GM21786 (cell line): ENCODE measurements around the gene OR7A17.

Experiments
- ATAC-seq: cut with Tn5 transposase; IDR thresholded peaks from one replicate; pipeline ENCODE4 v1.9.1; 2021; ENCODE audit not compliant: unreplicated experiment

Gene OR7A17

GRCh38 chr19:14886032-14886431 is at the start of gene OR7A17:
Gene OR7A17, minus strand, starts transcription at chr19:14886132. Its CDS starts 4,777 bp downstream, at chr19:14881355.
- ATAC-seq = no peak

GRCh38 chr19:14933506-14933905 is 47.6 kb upstream of the OR7A17 start:
- no peak for ATAC-seq

DNA sequence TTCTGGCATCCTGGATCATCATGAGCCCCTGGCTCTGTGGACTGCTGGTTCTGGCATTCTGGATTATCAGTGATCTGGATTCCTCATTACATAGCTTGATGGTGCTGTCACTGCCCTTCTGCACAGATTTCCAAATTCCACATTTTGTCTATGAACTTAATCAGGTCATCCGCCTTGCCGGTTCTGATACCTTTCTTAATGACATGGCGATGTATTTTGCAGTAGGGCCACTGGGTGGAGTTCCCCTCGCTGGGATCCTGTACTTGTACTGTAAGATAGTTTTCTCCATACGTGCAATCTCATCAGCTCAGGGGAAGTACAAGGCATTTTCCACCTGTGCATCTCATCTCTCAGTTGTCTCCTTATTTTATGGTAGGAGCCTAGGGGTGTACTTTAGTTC is 30.9 kb upstream of the OR7A17 start:
- ATAC-seq = no peak

DNA sequence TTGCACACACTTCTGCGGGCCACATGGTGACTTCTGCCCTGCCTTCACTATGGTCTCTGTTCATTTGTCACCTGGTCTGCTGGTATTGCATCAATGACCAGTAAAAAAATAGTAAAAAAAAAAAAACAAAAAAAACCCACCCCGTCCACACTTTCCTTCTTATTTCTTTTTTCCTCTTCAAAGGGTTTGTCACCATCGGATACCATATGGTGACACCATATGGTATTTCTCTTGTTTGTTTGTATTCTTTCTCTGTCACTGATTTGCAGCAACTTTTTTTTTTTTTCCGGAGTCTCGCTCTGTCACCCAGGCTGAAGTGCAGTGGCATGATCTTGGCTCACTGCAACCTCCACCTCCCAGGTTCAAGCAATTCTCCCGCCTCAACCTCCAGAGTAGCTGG is 29.2 kb upstream of the OR7A17 start:
- no peak for ATAC-seq

DNA sequence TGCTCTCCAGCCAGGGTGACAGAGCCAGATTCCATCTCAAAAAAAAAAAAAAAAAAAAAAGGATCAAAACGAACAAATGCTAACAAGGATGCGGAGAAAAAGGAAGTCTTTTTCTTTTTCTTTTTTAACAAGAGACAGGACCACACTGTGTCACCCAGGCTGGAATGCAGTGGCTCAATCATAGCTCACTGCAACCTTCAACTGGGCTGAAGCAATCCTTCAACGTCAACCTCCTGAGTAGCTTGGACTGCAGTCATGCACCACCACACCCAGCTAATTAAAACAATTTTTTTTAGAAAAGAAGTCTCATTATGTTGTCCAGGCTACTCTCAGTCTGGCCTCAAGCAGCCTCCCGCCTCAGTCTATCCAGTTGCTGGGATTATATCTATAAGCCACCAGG is 20.8 kb upstream of the OR7A17 start:
- ATAC-seq = no peak

GRCh38 chr19:14901675-14902260 is 15.8 kb upstream of the OR7A17 start:
- no peak for ATAC-seq

DNA sequence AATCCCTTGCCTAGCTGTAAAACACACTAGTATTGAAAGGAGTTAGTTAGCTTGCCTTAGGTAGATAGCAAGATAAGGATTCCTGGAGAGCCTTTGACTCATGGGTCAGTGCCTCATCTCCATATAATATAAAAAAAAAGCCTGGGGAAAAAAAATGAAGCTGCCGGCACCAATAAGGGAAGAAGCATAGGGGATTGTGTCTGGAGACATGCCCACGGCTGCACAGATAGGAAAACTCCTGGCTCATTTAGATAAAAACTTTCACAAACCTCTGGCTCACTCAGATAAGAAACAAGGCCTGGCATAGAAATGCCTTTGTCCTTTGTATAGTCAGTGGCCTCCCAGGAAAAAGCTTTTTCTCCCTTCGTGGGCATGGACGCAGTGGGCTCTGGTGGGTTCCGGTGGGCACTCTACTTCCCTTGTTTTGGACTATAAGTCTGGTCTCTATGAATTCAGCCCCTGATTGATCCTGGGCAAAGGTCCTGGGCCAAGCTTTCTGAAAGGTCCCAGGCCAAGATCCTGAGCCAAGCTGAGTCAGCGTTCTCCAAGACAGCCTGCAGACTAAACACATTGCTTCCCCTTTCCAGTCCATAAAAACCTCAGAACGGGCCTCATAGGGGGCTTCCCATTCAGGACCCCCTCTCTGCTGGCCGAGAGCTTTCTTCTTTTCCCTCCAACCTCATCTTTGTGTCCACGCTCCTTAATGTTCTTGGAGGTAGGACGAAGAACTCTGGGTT is 4.9 kb upstream of the OR7A17 start:
- no peak for ATAC-seq

DNA sequence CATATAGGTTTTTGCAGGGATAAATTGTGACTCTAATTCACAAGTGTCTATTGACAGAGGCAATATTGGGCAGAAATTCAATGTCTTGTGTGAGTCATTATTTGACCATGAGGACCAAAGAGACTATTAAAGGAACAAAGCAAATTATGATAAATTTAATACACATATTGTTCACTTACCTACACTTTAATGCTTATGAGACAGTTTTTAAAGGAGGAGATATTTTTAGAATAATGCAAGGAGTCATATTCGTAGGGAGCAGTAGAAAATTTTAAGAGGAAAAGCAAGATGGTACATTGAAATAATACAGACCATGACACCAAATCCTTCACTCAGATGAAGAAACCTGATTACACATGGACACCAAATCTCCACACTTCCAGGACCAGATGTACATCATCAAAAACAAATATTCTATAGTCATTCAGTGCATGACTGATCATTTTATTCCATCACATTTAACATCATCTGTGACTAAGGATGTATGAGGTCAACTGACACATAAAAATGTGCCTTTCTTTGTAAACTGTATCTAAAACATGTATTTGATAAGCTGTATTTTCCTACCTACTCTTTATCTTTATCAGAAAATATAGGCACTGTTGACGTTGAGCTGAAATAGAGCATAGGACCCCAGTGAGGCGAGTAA is 4.2 kb upstream of the OR7A17 start:
- ATAC-seq = no peak

GRCh38 chr19:14871619-14872230 is 14.2 kb downstream of the OR7A17 start:
- ATAC-seq = no peak

- ATAC-seq = no peak
Observed at GRCh38 chr19:14868497-14868896, 17.4 kb downstream of the OR7A17 start.

DNA sequence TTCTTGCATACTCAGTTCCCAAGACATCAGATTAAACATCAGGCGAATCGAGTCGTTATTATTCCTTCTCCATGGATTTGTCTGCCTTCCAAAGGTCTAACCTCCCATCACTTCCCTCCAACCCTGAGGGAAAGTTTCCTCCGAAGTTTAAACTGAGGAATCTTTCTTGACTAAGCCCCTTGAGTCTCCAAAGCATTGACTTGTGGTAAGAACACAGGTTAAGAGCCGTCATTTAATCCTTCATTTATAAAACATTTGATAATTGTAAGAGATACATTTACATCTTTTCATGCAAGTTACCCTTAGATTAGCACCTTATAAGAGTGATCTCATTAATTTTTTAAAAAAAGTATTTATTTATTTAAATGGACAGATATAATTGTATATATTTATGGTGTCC is 37.1 kb downstream of the OR7A17 start, which contains the start of gene OR7A10:
TSS of gene OR7A10 (minus strand) at position 101 of the 400 bp plus-strand sequence. CDS start 7,045 bp downstream, outside the sequence.
- ATAC-seq = no peak

- ATAC-seq = no peak
Observed at GRCh38 chr19:14843578-14843977, 42.4 kb downstream of the OR7A17 start.

DNA sequence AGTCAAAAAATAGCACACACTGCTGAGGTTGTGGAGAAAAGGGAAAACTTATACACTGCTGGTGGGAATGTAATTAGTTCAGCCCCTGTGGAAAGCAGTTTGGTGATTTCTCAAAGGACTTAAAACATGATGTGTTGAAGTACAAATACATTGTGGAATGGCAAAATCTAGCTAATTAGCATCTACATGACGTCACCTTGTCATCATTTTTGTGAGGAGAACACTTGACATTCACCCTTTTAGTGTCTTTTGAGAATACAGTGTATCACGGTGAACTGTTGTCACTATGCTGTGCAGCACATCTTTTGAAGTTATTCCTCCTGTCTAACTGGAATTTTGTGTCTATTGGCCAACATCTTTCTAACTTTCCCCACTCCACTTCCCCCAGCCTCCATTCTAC is 42.8 kb downstream of the OR7A17 start:
- ATAC-seq = no peak

- no peak for ATAC-seq
Observed at GRCh38 chr19:14840206-14840605, 45.7 kb downstream of the OR7A17 start.

- no peak for ATAC-seq
Observed at GRCh38 chr19:14837391-14837790, 48.5 kb downstream of the OR7A17 start.

DNA sequence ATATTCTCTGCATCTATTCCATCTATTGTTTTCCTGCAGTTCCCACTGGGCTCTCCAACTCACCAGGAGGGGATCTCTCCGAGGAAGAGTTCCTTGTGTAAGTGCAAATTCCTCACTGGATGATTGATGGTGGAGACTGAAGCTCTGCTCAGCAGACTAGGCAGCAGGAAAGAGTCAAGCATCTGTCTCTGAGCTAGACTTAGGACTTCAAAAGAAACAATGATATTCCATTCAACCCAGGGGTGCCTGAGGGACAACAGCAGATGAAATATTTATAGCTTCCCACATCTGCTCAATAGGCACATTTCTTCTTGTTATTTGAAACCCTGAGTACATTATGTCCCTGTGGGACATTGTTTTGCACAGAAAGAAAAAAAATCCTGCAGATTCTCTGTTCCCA is 50.9 kb downstream of the OR7A17 start, which contains the start of the genes OR7A5 and OR7C1:
TSS of gene OR7A5 (minus strand) at position 175 of the 400 bp plus-strand sequence. CDS start 6,944 bp downstream, outside the sequence.
TSS of gene OR7C1 (minus strand) at position 175 of the 400 bp plus-strand sequence. CDS start 35,049 bp downstream, outside the sequence.
- no peak for ATAC-seq

DNA sequence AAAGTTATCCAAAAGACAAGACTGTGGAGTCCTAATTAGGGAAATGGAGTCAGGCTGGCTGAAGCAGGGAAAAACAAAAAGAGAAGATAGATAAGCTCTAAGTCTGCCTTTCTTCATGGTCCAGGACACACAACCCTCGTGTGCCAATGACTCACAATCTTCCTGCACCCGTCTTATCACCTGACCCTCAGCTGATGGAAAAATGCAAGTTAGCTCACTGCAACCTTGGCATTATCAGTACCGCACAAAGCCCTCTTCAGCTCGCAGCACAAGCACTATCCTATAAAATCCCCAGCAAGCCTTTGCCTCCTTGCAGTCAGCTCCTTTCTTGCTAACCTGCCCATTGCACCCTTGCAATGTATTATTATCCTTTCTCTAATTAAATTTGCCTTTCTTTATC is 55.2 kb downstream of the OR7A17 start:
- ATAC-seq = no peak
